GM23338 (cell line): ENCODE data around the gene XPOT. TPM values are rescaled to one million over a fixed set of nuclear protein-coding genes. Genes with fewer than 3 reads are reported as not detected.

Source experiments
- ATAC-seq: fragments of 200-7000 bp; cut with Tn5 transposase; 3 replicates; pipeline ENCODE4 v1.9.1; 2020
- DNase-seq: peaks from one replicate; pipeline ENCODE4 v3.0.0-alpha.2; 2015; ENCODE audit warnings: low spot score
- H2AFZ ChIP-seq: fragments of 200-600 bp; sonication (generic); 2 replicates; pipeline ENCODE4 v1.8.0; 2016; ENCODE audit warnings: antibody characterized with exemption, mild to moderate bottlenecking, moderate library complexity
- H3F3A ChIP-seq: fragments of 200-600 bp; sonication (generic); replicated peaks from 2 replicates; pipeline ENCODE4 v1.8.0; 2017; ENCODE audit warnings: antibody characterized with exemption, mixed run types, low read depth
- H3K27ac ChIP-seq: fragments of 200-600 bp; sonication (generic); 2 replicates; pipeline ENCODE4 v1.6.1; 2016; ENCODE audit warnings: low read depth
- H3K27me3 ChIP-seq: fragments of 200-600 bp; sonication (generic); 2 replicates; pipeline ENCODE4 v1.8.0; 2016; ENCODE audit warnings: mild to moderate bottlenecking, mixed run types, moderate library complexity; ENCODE audit not compliant: insufficient read depth
- H3K36me3 ChIP-seq: fragments of 200-600 bp; sonication (generic); 2 replicates; pipeline ENCODE4 v1.8.0; 2016; ENCODE audit warnings: mild to moderate bottlenecking; ENCODE audit not compliant: insufficient read depth
- H3K4me1 ChIP-seq: fragments of 200-600 bp; sonication (generic); 2 replicates; pipeline ENCODE4 v1.8.0; 2016; ENCODE audit warnings: mild to moderate bottlenecking, moderate library complexity; ENCODE audit not compliant: insufficient read depth
- H3K4me2 ChIP-seq: fragments of 200-600 bp; sonication (generic); 2 replicates; pipeline ENCODE4 v1.7.1; 2017; ENCODE audit warnings: mixed run types
- H3K4me3 ChIP-seq: fragments of 200-600 bp; sonication (generic); 2 replicates; pipeline ENCODE4 v1.6.1; 2016; ENCODE audit warnings: mixed run types
- H3K79me2 ChIP-seq: fragments of 200-600 bp; sonication (generic); replicated peaks from 2 replicates; pipeline ENCODE4 v1.8.0; 2017; ENCODE audit warnings: mild to moderate bottlenecking; ENCODE audit not compliant: insufficient read depth
- H3K9me2 ChIP-seq: fragments of 200-600 bp; sonication (generic); 2 replicates; pipeline ENCODE4 v1.8.0; 2017; ENCODE audit not compliant: insufficient read depth
- H4K20me1 ChIP-seq: fragments of 200-600 bp; sonication (generic); replicated peaks from 2 replicates; pipeline ENCODE4 v1.8.0; 2017; ENCODE audit warnings: mild to moderate bottlenecking; ENCODE audit not compliant: insufficient read depth
- H3K27ac Mint-ChIP-seq: 2 replicates; pipeline ENCODE4 v1.8.0; 2020; ENCODE audit warnings: inconsistent platforms, mild to moderate bottlenecking, moderate library complexity, mixed read lengths
- H3K27me3 Mint-ChIP-seq: 3 replicates; pipeline ENCODE4 v1.8.0; 2022; ENCODE audit warnings: low read depth, mild to moderate bottlenecking, moderate library complexity, mixed read lengths, inconsistent platforms; ENCODE audit not compliant: insufficient read depth, poor library complexity
- H3K36me3 Mint-ChIP-seq: 3 replicates; pipeline ENCODE4 v1.8.0; 2021; ENCODE audit warnings: low read depth, mild to moderate bottlenecking, inconsistent platforms, moderate library complexity, mixed read lengths
- H3K4me1 Mint-ChIP-seq: 3 replicates; pipeline ENCODE4 v1.8.0; 2020; ENCODE audit warnings: mild to moderate bottlenecking, inconsistent platforms, mixed read lengths
- H3K4me3 Mint-ChIP-seq: 3 replicates; pipeline ENCODE4 v1.8.0; 2021; ENCODE audit warnings: moderate library complexity, mild to moderate bottlenecking, inconsistent platforms, mixed read lengths
- H3K9me3 Mint-ChIP-seq: 3 replicates; pipeline ENCODE4 v1.8.0; 2020; ENCODE audit warnings: moderate library complexity, mild to moderate bottlenecking, inconsistent platforms, mixed read lengths
- CREB1 ChIP-seq: fragments of 250-450 bp; sonication (Bioruptor Pico); IDR thresholded peaks from 2 replicates; pipeline ENCODE4 v1.5.0; 2020; ENCODE audit warnings: low read depth, mild to moderate bottlenecking, moderate library complexity
- EZH2 ChIP-seq: fragments of 200-600 bp; sonication (generic); IDR thresholded peaks from one replicate; pipeline ENCODE4 v1.8.0; 2017; ENCODE audit warnings: antibody characterized with exemption, mild to moderate bottlenecking, low read depth; ENCODE audit not compliant: unreplicated experiment
- EZH2phosphoT487 ChIP-seq: fragments of 200-600 bp; sonication (generic); IDR thresholded peaks from one replicate; pipeline ENCODE4 v1.8.1; 2018; ENCODE audit warnings: antibody characterized with exemption; ENCODE audit not compliant: unreplicated experiment
- JUNB ChIP-seq: IDR thresholded peaks from one replicate; pipeline ENCODE4 v1.6.1; 2016; ENCODE audit warnings: antibody characterized with exemption; ENCODE audit not compliant: unreplicated experiment
- NANOG ChIP-seq: IDR thresholded peaks from 2 replicates; pipeline ENCODE4 v1.6.1; 2016; ENCODE audit warnings: antibody characterized with exemption, borderline replicate concordance
- POLR2AphosphoS5 ChIP-seq: IDR thresholded peaks from 2 replicates; pipeline ENCODE4 v1.6.1; 2016; ENCODE audit warnings: antibody characterized with exemption, low read depth
- STAT1 ChIP-seq: IDR thresholded peaks from one replicate; pipeline ENCODE4 v1.6.1; 2016; ENCODE audit warnings: antibody characterized with exemption; ENCODE audit not compliant: unreplicated experiment
- ZNF114 ChIP-seq: fragments of 250-450 bp; sonication (Bioruptor Pico); IDR thresholded peaks from 2 replicates; pipeline ENCODE4 v1.5.0; 2020; ENCODE audit warnings: mild to moderate bottlenecking, moderate library complexity
- ZNF331 ChIP-seq: fragments of 250-450 bp; sonication (Bioruptor Pico); IDR thresholded peaks from 2 replicates; pipeline ENCODE4 v1.5.0; 2020; ENCODE audit warnings: low read depth, mild to moderate bottlenecking, moderate library complexity
- polyA plus RNA-seq: library from polyadenylated mRNA; unstranded; fragments of >200 nt; fragmentation: Nextera tagmentation; extraction: Ambion mirVana; gene quantifications from 2 replicates; pipeline ENCODE4 v1.2.1, GENCODE V29; 2016
- total RNA-seq: library from RNA; depleted of rRNA; stranded (reverse); fragments of >200 nt; shearing (Covaris generic); gene quantifications from 2 replicates; pipeline ENCODE4 v1.2.3, GENCODE V29; 2014
- TF ChIP-seq, protein P1 (sequence below): fragments of 250-450 bp; sonication (Bioruptor Pico); IDR thresholded peaks from 2 replicates; pipeline ENCODE4 v1.5.0; 2020; ENCODE audit warnings: mild to moderate bottlenecking, moderate library complexity

XPOT gene
- total and polyA plus RNA-seq, 2 experiments from 2014 or later: 58.7 to 145 TPM

GRCh38 chr12:64497484-64497883 lies 93.3 kb downstream of the XPOT start:
- H3K27ac Mint-ChIP-seq: no peak overlapping the region
- peaks cover 44% of the 10 kb centered on the region for H3K36me3 Mint-ChIP-seq
- no peak for DNase-seq
- peaks cover 5% of the 10 kb centered on the region for H3K27me3 Mint-ChIP-seq
- H3F3A ChIP-seq: no peaks in the 10 kb centered on the region
- H3K79me2 ChIP-seq: no peaks in the 10 kb centered on the region
- no peak for ATAC-seq
- peaks cover 25% of the 10 kb centered on the region for H3K36me3 ChIP-seq
- H3K4me1 ChIP-seq: no peaks in the 10 kb centered on the region
- no peak overlapping the region for H3K4me2 ChIP-seq
- H3K27me3 ChIP-seq: no peaks in the 10 kb centered on the region
- no peaks in the 10 kb centered on the region for H4K20me1 ChIP-seq
- no peak overlapping the region for H3K4me3 Mint-ChIP-seq
- H3K9me2 ChIP-seq: no peaks in the 10 kb centered on the region
- no peak overlapping the region for H2AFZ ChIP-seq
- no peaks in the 10 kb centered on the region for H3K9me3 Mint-ChIP-seq
- TF ChIP-seq EZH2: no peak
- TF ChIP-seq POLR2AphosphoS5: no peak
- no peak for TF ChIP-seq CREB1 (CRISPR knock-in tag)
- TF ChIP-seq ZNF114 (CRISPR knock-in tag): no peak
- TF ChIP-seq STAT1: no peak
- no peak for TF ChIP-seq JUNB
- no peak for TF ChIP-seq NANOG
- TF ChIP-seq, protein P1, sequence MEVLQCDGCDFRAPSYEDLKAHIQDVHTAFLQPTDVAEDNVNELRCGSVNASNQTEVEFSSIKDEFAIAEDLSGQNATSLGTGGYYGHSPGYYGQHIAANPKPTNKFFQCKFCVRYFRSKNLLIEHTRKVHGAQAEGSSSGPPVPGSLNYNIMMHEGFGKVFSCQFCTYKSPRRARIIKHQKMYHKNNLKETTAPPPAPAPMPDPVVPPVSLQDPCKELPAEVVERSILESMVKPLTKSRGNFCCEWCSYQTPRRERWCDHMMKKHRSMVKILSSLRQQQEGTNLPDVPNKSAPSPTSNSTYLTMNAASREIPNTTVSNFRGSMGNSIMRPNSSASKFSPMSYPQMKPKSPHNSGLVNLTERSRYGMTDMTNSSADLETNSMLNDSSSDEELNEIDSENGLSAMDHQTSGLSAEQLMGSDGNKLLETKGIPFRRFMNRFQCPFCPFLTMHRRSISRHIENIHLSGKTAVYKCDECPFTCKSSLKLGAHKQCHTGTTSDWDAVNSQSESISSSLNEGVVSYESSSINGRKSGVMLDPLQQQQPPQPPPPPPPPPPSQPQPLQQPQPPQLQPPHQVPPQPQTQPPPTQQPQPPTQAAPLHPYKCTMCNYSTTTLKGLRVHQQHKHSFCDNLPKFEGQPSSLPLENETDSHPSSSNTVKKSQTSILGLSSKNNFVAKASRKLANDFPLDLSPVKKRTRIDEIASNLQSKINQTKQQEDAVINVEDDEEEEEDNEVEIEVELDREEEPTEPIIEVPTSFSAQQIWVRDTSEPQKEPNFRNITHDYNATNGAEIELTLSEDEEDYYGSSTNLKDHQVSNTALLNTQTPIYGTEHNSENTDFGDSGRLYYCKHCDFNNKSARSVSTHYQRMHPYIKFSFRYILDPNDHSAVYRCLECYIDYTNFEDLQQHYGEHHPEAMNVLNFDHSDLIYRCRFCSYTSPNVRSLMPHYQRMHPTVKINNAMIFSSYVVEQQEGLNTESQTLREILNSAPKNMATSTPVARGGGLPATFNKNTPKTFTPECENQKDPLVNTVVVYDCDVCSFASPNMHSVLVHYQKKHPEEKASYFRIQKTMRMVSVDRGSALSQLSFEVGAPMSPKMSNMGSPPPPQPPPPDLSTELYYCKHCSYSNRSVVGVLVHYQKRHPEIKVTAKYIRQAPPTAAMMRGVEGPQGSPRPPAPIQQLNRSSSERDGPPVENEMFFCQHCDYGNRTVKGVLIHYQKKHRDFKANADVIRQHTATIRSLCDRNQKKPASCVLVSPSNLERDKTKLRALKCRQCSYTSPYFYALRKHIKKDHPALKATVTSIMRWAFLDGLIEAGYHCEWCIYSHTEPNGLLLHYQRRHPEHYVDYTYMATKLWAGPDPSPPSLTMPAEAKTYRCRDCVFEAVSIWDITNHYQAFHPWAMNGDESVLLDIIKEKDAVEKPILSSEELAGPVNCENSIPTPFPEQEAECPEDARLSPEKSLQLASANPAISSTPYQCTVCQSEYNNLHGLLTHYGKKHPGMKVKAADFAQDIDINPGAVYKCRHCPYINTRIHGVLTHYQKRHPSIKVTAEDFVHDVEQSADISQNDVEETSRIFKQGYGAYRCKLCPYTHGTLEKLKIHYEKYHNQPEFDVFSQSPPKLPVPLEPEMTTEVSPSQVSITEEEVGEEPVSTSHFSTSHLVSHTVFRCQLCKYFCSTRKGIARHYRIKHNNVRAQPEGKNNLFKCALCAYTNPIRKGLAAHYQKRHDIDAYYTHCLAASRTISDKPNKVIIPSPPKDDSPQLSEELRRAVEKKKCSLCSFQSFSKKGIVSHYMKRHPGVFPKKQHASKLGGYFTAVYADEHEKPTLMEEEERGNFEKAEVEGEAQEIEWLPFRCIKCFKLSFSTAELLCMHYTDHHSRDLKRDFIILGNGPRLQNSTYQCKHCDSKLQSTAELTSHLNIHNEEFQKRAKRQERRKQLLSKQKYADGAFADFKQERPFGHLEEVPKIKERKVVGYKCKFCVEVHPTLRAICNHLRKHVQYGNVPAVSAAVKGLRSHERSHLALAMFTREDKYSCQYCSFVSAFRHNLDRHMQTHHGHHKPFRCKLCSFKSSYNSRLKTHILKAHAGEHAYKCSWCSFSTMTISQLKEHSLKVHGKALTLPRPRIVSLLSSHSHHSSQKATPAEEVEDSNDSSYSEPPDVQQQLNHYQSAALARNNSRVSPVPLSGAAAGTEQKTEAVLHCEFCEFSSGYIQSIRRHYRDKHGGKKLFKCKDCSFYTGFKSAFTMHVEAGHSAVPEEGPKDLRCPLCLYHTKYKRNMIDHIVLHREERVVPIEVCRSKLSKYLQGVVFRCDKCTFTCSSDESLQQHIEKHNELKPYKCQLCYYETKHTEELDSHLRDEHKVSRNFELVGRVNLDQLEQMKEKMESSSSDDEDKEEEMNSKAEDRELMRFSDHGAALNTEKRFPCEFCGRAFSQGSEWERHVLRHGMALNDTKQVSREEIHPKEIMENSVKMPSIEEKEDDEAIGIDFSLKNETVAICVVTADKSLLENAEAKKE: no peak
- no peak for TF ChIP-seq ZNF331
- TF ChIP-seq EZH2phosphoT487: no peak
- no peak overlapping the region for H3K27ac ChIP-seq
- no peak overlapping the region for H3K4me3 ChIP-seq
- H3K4me1 Mint-ChIP-seq: no peaks in the 10 kb centered on the region
